ACHN (cell line): ENCODE data around the gene FALEC.
A peak's percentile ranks its signal among the peaks of the same experiment; 100 is the strongest.
"Not testable (repeated sequence)": the region's sequence is repeated elsewhere in the genome, so short reads cannot be mapped to it uniquely, and the experiment has no call there.

Experiments
- DNase-seq: peaks from one replicate; pipeline ENCODE4 v3.0.0-alpha.2; 2015
- in situ Hi-C: cut with HindIII; loops from 2 replicates; pipeline ENCODE4 v1.10.0; 2017; ENCODE audit warnings: low sequenced_read_pairs, low pct_ligation_motif_present, low pct_unique_long_range_greater_than_20kb

FALEC gene

DNA sequence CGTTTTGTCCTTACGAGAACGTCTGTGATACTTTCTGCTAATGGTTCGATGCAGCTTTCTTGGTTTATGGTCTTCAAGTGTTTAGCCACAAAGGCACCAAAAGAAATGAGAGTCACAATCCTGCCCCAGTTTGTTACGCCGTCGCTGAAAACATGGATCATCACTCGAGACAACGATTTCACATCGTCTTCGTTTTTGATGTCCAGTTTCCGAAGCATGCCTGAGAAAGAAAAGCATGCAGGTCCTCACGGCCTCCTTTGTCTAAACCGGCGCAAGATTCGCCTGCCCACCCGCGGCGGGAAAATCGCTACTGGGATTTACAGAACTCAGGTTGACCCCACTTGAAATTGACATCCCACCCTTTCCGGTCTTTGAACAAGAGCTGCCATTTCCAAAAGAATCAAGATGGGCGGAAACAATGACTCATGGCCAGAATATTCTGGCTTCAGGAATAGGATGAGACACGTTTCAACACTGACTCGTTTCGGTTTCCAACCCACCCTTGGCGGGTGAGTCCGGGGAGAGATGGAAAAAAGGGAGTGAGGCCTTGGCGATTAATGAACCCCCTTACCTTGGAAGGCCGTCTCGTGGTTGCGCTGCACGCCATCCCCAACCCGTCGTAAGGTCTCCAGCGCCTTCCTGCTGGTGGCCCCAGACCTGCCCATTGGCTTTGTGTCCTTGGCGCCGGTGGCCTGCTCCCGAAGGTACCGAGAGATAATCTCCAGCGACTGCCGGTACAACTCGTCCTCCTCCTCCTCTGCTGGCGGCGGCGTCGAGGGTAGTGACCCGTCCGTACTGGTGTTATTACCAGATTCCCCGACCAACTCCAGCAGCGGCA is 62.9 kb downstream of the FALEC start:
- in situ Hi-C loops = no loop called here
- DNase-seq = peak; percentile 88

DNA sequence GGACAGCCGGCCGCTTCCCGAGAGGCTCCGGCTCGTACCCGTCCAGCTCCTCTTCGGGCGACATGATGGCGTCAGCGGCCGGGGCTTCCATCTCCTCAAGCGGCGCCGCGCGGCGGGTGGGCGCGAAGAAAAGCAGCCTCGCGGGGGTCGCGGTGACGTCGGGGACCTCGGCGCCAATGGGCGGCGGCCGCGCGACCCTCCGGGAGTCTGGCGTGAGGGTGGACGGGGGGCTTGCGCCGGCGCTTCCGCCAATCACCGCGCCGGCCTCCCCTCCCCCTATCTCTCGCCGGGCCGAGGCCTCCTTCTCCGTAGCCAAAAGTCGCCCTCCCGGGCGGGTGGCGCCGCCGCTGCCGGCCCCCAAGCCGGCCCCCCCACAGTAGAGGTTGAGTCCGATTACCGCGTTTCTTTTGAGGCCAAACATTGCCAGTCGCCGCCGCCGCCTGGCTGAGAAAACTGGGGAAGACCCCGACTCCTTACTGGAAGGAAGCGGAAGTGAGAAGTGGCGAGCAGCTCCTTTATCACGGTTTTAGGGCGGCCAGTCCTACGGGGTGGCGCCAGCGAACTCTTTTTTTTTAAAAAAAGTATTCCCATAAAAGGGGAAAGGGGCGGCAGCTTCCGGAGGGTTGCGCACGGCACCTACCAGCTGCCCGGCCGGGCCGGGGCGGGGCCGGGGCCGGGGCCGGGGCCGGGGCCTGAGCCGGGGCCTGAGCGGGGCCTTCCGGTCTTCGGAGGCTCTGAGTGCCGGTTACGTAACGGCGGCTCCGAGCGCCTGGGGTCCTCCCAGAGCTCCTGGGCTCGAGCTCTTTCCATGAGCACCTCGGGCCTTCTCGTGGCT is 63.8 kb downstream of the FALEC start, which contains the start of gene MCL1:
TSS of gene MCL1 (minus strand) at position 501 of the 835 bp plus-strand sequence. CDS start at position 421, 80 bp downstream.
- peak; percentile 98 for DNase-seq
- in situ Hi-C loops = no loop called here

DNA sequence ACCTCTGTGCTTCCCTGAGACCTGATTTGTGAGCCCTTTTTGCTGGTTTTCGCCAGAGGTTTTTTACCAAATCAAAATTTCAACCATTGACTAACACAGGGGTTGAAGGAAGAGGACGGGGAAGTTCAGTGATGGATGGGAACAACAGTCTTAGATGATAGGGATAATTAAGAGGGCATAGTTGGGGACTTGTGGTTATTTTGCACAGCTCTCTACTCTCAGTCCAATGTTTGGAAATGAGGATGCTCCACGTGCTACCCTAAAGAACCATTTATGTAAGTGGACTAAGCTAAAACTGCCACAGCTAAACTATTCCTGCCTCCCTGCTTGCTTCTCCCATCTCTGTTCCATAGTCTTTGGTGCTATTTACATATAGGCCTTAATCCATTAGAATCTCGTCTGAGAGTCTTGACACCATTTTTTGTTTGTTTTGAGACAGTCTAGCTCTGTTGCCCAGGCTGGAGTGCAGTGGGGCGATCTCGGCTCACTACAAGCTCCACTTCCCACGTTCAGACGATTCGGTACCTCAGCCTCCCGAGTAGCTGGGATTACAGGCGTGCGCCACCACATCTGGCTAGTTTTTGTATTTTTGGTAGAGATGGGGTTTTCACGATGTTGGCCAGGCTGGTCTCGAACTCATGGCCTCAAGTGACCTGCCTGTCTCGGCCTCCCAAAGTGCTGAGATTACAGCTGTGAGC is 64.5 kb downstream of the FALEC start:
- in situ Hi-C loops = no loop called here

GRCh38 chr1:150580966-150581365 is 65.4 kb downstream of the FALEC start:
- in situ Hi-C loops, DNase-seq: not testable (repeated sequence)

More for the DNA sequence above, 64.5 kb downstream of the FALEC start:
- DNase-seq = no peak

DNA sequence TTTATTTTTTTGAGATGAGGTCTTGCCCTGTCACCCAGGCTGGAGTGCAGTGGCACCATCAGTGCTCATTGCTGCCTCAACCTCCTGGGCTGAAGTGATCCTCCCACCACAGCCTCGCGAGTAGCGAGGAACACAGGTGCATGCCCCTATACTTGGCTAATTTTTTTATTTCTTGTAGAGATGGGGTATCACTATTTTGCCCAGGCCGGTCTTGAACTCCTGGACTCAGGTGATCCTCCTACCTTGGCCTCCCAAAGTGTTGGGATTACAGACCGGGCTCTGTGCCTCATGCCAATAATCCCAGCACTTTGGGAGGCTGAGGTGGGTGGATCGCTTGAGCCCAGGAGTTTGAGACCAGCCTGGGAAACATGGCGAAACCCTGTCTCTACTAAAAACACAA is 65.9 kb downstream of the FALEC start:
- DNase-seq, in situ Hi-C loops: not testable (repeated sequence)

GRCh38 chr1:150581962-150582361 is 66.4 kb downstream of the FALEC start:
- DNase-seq, in situ Hi-C loops: not testable (repeated sequence)

- DNase-seq = no peak
- in situ Hi-C loops = no loop called here
Measured at GRCh38 chr1:150582371-150582770, 66.8 kb downstream of the FALEC start.
